ENCODE results near the gene ZFPL1. TPM values are rescaled to one million over a fixed set of nuclear protein-coding genes. Genes with fewer than 3 reads are reported as not detected.

The ZFPL1 gene
- total and polyA plus RNA-seq, 8 donors = 15.2 to 52.1 (median 18.3) TPM

DNA sequence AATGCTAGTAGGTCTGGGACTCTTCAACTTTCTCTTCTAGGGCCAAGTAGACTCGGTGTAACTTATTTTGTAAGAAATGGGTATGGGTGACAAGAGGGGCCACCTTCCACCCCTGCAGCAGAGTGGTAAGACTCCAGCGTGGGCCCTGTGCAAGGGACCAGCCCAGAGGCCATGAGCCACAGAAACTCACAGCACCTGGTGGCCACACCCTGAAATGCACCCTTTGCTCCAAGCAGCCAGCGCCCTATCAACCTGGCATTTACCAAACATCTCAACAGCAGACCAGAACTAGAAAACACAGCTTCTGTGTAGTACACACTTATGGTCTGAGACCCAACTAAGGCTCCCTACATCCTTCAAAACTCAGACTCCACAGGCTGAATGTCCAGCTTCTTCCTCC lies 5.9 kb upstream of the ZFPL1 start:
- DNase-seq = peak in 5 of 6 donors; percentile 41 to 83 (median 69)
- peak; percentile 54 to 79 (median 64) for TF ChIP-seq CTCF (IDR thresholded peaks at IDR 0.05)
- intact Hi-C loops (cut with DNase I) = no loop called here
- 42% methylated on average over 3 of the region's 3 CpGs for WGBS, 2 donors
- H3K27me3 ChIP-seq = no peaks in the 10 kb centered on the region
- ATAC-seq = peak; percentile 83 to 97 (median 92)
- no peak overlapping the region for H3K27ac ChIP-seq
- FAIRE-seq = no peak
- no peaks in the 10 kb centered on the region for H3K4me1 ChIP-seq
- no peaks in the 10 kb centered on the region for H3K9me3 ChIP-seq
- no peaks in the 10 kb centered on the region for H3K36me3 ChIP-seq
- H3K4me3 ChIP-seq = no peak overlapping the region

GRCh38 chr11:65078786-65079342 lies 5.2 kb upstream of the ZFPL1 start:
- peaks cover 0 to 4% (median 0%) of the 10 kb centered on the region in 3 donors for H3K4me1 ChIP-seq
- intact Hi-C loops (cut with DNase I) = no loop called here
- FAIRE-seq = no peak
- TF ChIP-seq CTCF (IDR thresholded peaks at IDR 0.05) = no peak
- no peak overlapping the region for H3K27ac ChIP-seq
- no peaks in the 10 kb centered on the region for H3K27me3 ChIP-seq
- H3K9me3 ChIP-seq = no peaks in the 10 kb centered on the region
- no peak overlapping the region for H3K4me3 ChIP-seq
- DNase-seq = no peak
- ATAC-seq = no peak
- H3K36me3 ChIP-seq = no peaks in the 10 kb centered on the region
- WGBS, 2 donors = 79 to 89% methylated on average over 9 of the region's 9 CpGs

DNA sequence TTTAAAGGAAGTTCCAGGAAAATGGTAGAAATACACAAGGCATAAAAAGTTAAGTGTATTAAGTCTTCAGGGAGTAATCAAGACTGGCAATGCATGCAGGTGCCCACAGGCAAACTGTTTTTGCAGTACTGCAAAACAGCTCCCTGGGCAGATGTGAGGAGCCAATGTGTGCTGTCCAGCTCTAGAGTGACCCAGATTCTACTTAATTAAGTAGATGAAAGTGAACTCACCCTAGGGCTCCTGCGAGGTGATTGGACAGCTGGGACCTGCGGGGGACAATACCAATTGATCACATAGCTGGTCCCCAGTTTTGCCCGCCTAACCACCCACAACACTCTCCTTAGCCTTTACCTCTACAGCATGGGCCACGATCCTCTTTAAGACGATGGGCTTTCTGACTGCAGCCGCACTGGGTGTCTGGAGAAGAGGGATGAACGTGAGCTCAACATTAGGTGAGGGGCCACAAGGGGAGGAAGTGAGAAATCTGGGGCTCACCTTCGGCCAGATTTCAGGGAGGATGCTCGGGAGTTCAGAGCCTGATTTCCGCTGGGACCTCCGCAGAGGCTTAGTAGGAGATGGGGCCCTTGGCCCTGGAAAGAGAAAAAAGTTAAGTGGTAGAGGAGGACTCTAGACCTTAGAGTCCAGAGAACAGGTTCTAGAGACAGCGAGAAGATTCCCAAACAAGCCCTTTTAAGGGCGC lies 738 bp upstream of the ZFPL1 start:
- DNase-seq (no peak), FAIRE-seq (no peak), ATAC-seq (peak in 3 of 4 donors; percentile 1 to 3 (median 2))
- WGBS, 2 donors = 5 to 8% methylated on average over 13 of the region's 13 CpGs
- Histone ChIP-seq H3K27ac (peak overlapping the region in 2 of 4 donors; percentile 88 to 89), H3K4me1 (peaks cover 0 to 15% (median 11%) of the 10 kb centered on the region in 3 donors), H3K36me3 (peaks cover 0 to 17% (median 8%) of the 10 kb centered on the region in 3 donors), H3K27me3 (no peaks in the 10 kb centered on the region), H3K4me3 (peak overlapping the region; percentile 39 to 80 (median 66)), H3K9me3 (no peaks in the 10 kb centered on the region)
- intact Hi-C loops (cut with DNase I) = no loop called here
- TF ChIP-seq CTCF (IDR thresholded peaks at IDR 0.05) = no peak

DNA sequence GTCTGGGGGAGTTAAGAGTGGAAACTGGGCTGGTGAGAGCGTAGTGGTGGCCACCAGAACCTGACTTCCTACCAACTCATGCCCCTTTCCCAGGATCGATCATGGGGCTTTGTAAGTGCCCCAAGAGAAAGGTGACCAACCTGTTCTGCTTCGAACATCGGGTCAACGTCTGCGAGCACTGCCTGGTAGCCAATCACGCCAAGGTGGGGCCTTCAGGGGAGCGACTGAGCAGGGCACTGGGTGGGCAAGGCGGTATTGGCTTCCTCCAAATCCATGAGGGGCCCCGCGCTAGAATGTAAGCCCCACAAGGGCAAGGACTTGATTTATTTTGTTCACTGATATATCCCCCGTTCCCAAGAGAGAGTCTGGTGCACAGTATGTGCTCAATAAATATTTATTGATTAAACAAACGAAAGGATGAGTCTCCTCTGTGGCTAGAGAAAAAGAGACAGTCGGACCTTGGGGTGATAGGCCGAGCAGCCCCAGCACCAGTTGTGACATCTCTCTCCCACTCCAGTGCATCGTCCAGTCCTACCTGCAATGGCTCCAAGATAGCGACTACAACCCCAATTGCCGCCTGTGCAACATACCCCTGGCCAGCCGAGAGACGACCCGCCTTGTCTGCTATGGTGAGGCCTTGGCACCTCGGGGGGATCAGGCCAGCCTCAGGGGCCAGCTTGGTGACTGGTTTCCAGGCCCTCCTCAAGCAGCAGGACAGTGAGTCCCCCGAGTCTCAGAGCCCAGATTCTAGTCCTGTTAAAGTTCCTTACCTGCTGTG lies 765 bp downstream of the ZFPL1 start:
- FAIRE-seq (no peak), DNase-seq (no peak), ATAC-seq (no peak)
- Histone ChIP-seq H3K27me3 (no peaks in the 10 kb centered on the region), H3K9me3 (no peaks in the 10 kb centered on the region), H3K27ac (peak overlapping the region; percentile 78 to 89 (median 84)), H3K4me3 (peak overlapping the region; percentile 39 to 80 (median 66)), H3K36me3 (peaks cover 0 to 17% (median 8%) of the 10 kb centered on the region in 3 donors), H3K4me1 (peaks cover 0 to 15% (median 11%) of the 10 kb centered on the region in 3 donors)
- no peak for TF ChIP-seq CTCF (IDR thresholded peaks at IDR 0.05)
- intact Hi-C loops (cut with DNase I) = no loop called here
- WGBS, 2 donors = 28 to 32% methylated on average over 23 of the region's 23 CpGs

All from pancreas (tissue), 10 donors.